Measurements from ENCODE around the gene ITPR3. TPM values are rescaled to one million over a fixed set of nuclear protein-coding genes. Genes with fewer than 3 reads are reported as not detected.

ITPR3 gene
- total and polyA plus RNA-seq, 2 of the 13 experiments (the other 11 are each of a cell fraction or from before 2014, with no cell fraction given) = 3.8 to 21.4 TPM

DNA sequence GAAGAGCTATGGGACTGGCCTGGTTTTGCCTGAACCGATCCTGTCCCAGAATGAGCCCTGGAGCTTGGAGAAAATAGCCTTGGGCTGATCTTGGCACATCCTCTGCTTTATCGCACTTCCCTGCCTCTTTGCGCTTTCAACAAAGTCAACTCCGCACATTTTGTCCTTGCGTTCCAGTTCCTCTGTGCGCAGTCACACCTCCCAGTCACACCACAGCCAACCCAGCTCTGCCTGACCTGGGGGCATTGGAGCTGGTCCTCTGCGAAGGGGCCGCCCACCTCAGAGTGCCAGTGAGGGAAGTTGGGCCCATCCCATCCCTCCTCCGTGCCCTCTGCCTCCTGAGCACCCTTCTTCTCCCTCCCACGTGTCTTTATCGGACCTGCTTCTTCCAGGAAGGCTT lies 107.3 kb downstream of the ITPR3 start:
- CTCF ChIA-PET (ENCODE audit: low intra/inter-chr PET ratio, low total read pairs) = no interaction called here
- Histone ChIP-seq H2AFZ (ENCODE audit: low read length) (no peak overlapping the region), H3K27me3 (ENCODE audit: control insufficient read depth in 1 of 2, insufficient read depth in 2 of 2, low read length in 2 of 2) (peaks cover 0 to 4% of the 10 kb centered on the region in 2 experiments; a peak in 3 of 5 replicates), H3K9ac (ENCODE audit: insufficient read depth, low read depth, low read length) (no peak overlapping the region), H4K20me1 (ENCODE audit: insufficient read depth, low read length) (no peaks in the 10 kb centered on the region), H3K9me3 (ENCODE audit: low read length) (no peaks in the 10 kb centered on the region), H3K4me2 (ENCODE audit: low read depth, low read length) (no peak overlapping the region), H3K36me3 (replicated peaks in 1 of 2; ENCODE audit: control insufficient read depth in 1 of 2, insufficient read depth in 2 of 2, low read length in 2 of 2) (no peaks in the 10 kb centered on the region), H3K4me1 (ENCODE audit: insufficient read depth, low read length) (peaks cover 14% of the 10 kb centered on the region), H3K79me2 (ENCODE audit: insufficient read depth, low read length) (no peaks in the 10 kb centered on the region), H3K27ac (ENCODE audit: extremely low read length, insufficient read depth, low read length) (no peak overlapping the region), H3K4me3 (replicated peaks in 1 of 3; ENCODE audit: insufficient read depth in 1 of 3, low read depth in 2 of 3, low read length in 3 of 3) (no peak overlapping the region)
- DNase-seq (ENCODE audit: low spot score) (no peak), FAIRE-seq (no peak), ATAC-seq (no peak)
- WGBS (ENCODE audit: low lambda C conversion rate) = 81% methylated on average over 11 of the region's 11 CpGs
- intact Hi-C loops (cut with micrococcal nuclease; ENCODE audit: unreplicated experiment) (no loop called here), in situ Hi-C loops (cut with HindIII; ENCODE audit: extremely low pct_ligation_motif_present, low pct_unique_long_range_greater_than_20kb) (no loop called here)
- TF ChIP-seq, protein P1, sequence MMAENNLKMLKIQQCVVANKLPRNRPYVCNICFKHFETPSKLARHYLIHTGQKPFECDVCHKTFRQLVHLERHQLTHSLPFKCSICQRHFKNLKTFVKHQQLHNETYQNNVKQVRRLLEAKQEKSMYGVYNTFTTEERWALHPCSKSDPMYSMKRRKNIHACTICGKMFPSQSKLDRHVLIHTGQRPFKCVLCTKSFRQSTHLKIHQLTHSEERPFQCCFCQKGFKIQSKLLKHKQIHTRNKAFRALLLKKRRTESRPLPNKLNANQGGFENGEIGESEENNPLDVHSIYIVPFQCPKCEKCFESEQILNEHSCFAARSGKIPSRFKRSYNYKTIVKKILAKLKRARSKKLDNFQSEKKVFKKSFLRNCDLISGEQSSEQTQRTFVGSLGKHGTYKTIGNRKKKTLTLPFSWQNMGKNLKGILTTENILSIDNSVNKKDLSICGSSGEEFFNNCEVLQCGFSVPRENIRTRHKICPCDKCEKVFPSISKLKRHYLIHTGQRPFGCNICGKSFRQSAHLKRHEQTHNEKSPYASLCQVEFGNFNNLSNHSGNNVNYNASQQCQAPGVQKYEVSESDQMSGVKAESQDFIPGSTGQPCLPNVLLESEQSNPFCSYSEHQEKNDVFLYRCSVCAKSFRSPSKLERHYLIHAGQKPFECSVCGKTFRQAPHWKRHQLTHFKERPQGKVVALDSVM (CRISPR knock-in tag; IDR thresholded peaks at IDR 0.05) = no peak
- TF ChIP-seq NKX3-1 (CRISPR knock-in tag; IDR thresholded peaks at IDR 0.05) = no peak
- no peak for TF ChIP-seq ZSCAN25 (CRISPR knock-in tag; IDR thresholded peaks at IDR 0.05)
- no peak for TF ChIP-seq RBFOX2 (IDR thresholded peaks at IDR 0.05; ENCODE audit: low read depth, low read length)
- TF ChIP-seq KLF9 (CRISPR knock-in tag; IDR thresholded peaks at IDR 0.05; ENCODE audit: low read depth) = no peak
- no peak for TF ChIP-seq RFX1 (IDR thresholded peaks at IDR 0.05)
- no peak for TF ChIP-seq ZNF768 (CRISPR knock-in tag; IDR thresholded peaks at IDR 0.05)
- no peak for TF ChIP-seq DNMT1 (CRISPR knock-in tag; IDR thresholded peaks at IDR 0.05)
- TF ChIP-seq, protein P2, sequence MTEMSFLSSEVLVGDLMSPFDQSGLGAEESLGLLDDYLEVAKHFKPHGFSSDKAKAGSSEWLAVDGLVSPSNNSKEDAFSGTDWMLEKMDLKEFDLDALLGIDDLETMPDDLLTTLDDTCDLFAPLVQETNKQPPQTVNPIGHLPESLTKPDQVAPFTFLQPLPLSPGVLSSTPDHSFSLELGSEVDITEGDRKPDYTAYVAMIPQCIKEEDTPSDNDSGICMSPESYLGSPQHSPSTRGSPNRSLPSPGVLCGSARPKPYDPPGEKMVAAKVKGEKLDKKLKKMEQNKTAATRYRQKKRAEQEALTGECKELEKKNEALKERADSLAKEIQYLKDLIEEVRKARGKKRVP (CRISPR knock-in tag; IDR thresholded peaks at IDR 0.05) = no peak
- TF ChIP-seq ZNF792 (CRISPR knock-in tag; IDR thresholded peaks at IDR 0.05) = no peak
- no peak for TF ChIP-seq REXO4 (CRISPR knock-in tag; IDR thresholded peaks at IDR 0.05; ENCODE audit: borderline replicate concordance)
- no peak for TF ChIP-seq ZNF292 (CRISPR knock-in tag; IDR thresholded peaks at IDR 0.05; ENCODE audit: borderline replicate concordance, low read depth)
- POLR2A ChIA-PET = no interaction called here
- no TSS peak for BruUV-seq (replicated peaks)

Data from HepG2 (cell line).